HEK293T (cell line): ENCODE measurements around the gene MYADML2.

Experiments used
- CTCF ChIA-PET: fragments of 350-600 bp; formaldehyde crosslinking; extraction: SDS; loops from one replicate; lab custom pipeline; 2021; ENCODE audit warnings: antibody characterized with exemption, inconsistent platforms; lab: Yijun Ruan, JAX
- POLR2A ChIA-PET: fragments of 350-600 bp; formaldehyde crosslinking; extraction: SDS; loops from one replicate; lab custom pipeline; 2020; ENCODE audit warnings: antibody characterized with exemption, inconsistent platforms; lab: Yijun Ruan, JAX
- DNase-seq: peaks from one replicate; pipeline ENCODE4 v3.0.0; 2012; ENCODE audit warnings: mixed read lengths; ENCODE audit errors: extremely low spot score
- ARNT ChIP-seq: fragments of 450-650 bp; IDR thresholded peaks from 2 replicates; pipeline ENCODE4 v1.6.1; 2017; ENCODE audit warnings: mild to moderate bottlenecking
- BHLHE40 ChIP-seq: fragments of 450-650 bp; IDR thresholded peaks from 2 replicates; pipeline ENCODE4 v1.6.1; 2016; ENCODE audit warnings: mild to moderate bottlenecking, moderate library complexity, borderline replicate concordance
- CTBP1 ChIP-seq: fragments of 450-650 bp; IDR thresholded peaks from 2 replicates; pipeline ENCODE4 v1.6.1; 2016; ENCODE audit warnings: borderline replicate concordance
- ELF4 ChIP-seq: fragments of 450-650 bp; IDR thresholded peaks from 2 replicates; pipeline ENCODE4 v1.6.1; 2017; ENCODE audit warnings: antibody characterized with exemption
- FOXA1 ChIP-seq: fragments of 450-650 bp; IDR thresholded peaks from 2 replicates; pipeline ENCODE4 v1.6.1; 2016; ENCODE audit warnings: mild to moderate bottlenecking
- FOXK2 ChIP-seq: fragments of 450-650 bp; IDR thresholded peaks from 2 replicates; pipeline ENCODE4 v1.6.1; 2016; ENCODE audit warnings: mild to moderate bottlenecking
- FOXM1 ChIP-seq: fragments of 450-650 bp; IDR thresholded peaks from 2 replicates; pipeline ENCODE4 v1.6.1; 2017; ENCODE audit warnings: mild to moderate bottlenecking, borderline replicate concordance
- HDGF ChIP-seq: fragments of 450-650 bp; IDR thresholded peaks from 2 replicates; pipeline ENCODE4 v1.6.1; 2017; ENCODE audit warnings: antibody characterized with exemption, borderline replicate concordance
- L3MBTL2 ChIP-seq: fragments of 450-650 bp; conservative IDR thresholded peaks from 2 replicates; pipeline ENCODE4 v1.6.1; 2016; ENCODE audit warnings: mild to moderate bottlenecking
- LEF1 ChIP-seq: fragments of 450-650 bp; IDR thresholded peaks from 2 replicates; pipeline ENCODE4 v1.6.1; 2017; ENCODE audit warnings: mild to moderate bottlenecking, borderline replicate concordance
- NFRKB ChIP-seq: fragments of 450-650 bp; IDR thresholded peaks from 2 replicates; pipeline ENCODE4 v1.6.1; 2016; ENCODE audit warnings: mild to moderate bottlenecking, moderate library complexity
- PKNOX1 ChIP-seq: fragments of 450-650 bp; IDR thresholded peaks from 2 replicates; pipeline ENCODE4 v1.6.1; 2016
- SP1 ChIP-seq: fragments of 450-650 bp; IDR thresholded peaks from 2 replicates; pipeline ENCODE4 v1.6.1; 2017
- SUZ12 ChIP-seq: fragments of 450-650 bp; IDR thresholded peaks from 2 replicates; pipeline ENCODE4 v1.6.1; 2016; ENCODE audit warnings: mild to moderate bottlenecking
- TARDBP ChIP-seq: fragments of 450-650 bp; IDR thresholded peaks from 2 replicates; pipeline ENCODE4 v1.6.1; 2016
- ZNF384 ChIP-seq: fragments of 450-650 bp; IDR thresholded peaks from 2 replicates; pipeline ENCODE4 v1.6.1; 2016

MYADML2 gene

GRCh38 chr17:81905424-81905875 is 41.6 kb downstream of the MYADML2 start:
- ChIA-PET POLR2A (interaction anchor here (0.7 kb wide), 1 partner anchor 13 kb away, joined by 3 read pairs; no protein-coding TSS in a partner anchor), CTCF (interaction anchor here (0.6 kb wide), 1 partner anchor 21 kb away, joined by 3 read pairs; no protein-coding TSS in a partner anchor)
- no peak for TF ChIP-seq BHLHE40
- no peak for TF ChIP-seq SUZ12
- no peak for TF ChIP-seq TARDBP
- no peak for TF ChIP-seq CTBP1
- TF ChIP-seq FOXK2 = no peak
- no peak for TF ChIP-seq ARNT
- TF ChIP-seq ELF4 = no peak
- no peak for TF ChIP-seq ZNF384
- no peak for TF ChIP-seq SP1
- TF ChIP-seq FOXA1 = no peak
- TF ChIP-seq L3MBTL2 = no peak
- TF ChIP-seq FOXM1 = no peak
- no peak for TF ChIP-seq LEF1
- no peak for TF ChIP-seq NFRKB
- TF ChIP-seq HDGF = no peak
- DNase-seq = no peak

GRCh38 chr17:81904600-81905423 is 42.2 kb downstream of the MYADML2 start:
- CTCF ChIA-PET = no interaction called here
- no peak for DNase-seq
- POLR2A ChIA-PET = no interaction called here
- TF ChIP-seq CTBP1 (no peak), BHLHE40 (no peak), ZNF384 (no peak)

GRCh38 chr17:81903896-81904599 is 43.0 kb downstream of the MYADML2 start:
- DNase-seq = no peak
- CTCF ChIA-PET = interaction anchor here (0.7 kb wide), 1 partner anchor 12 kb away, joined by 3 read pairs; no protein-coding TSS in a partner anchor
- POLR2A ChIA-PET = interaction anchor here (1.0 kb wide), 1 partner anchor 34 kb away, joined by 5 read pairs; no protein-coding TSS in a partner anchor
- no peak for TF ChIP-seq ZNF384
- no peak for TF ChIP-seq HDGF
- TF ChIP-seq ELF4 = no peak
- no peak for TF ChIP-seq ARNT
- TF ChIP-seq LEF1 = no peak
- TF ChIP-seq CTBP1 = no peak
- TF ChIP-seq NFRKB = no peak
- TF ChIP-seq BHLHE40 = no peak
- TF ChIP-seq FOXM1 = no peak
- TF ChIP-seq SP1 = no peak
- TF ChIP-seq TARDBP = no peak
- TF ChIP-seq PKNOX1 = no peak
- TF ChIP-seq L3MBTL2 = no peak
- TF ChIP-seq FOXA1 = no peak

- ChIA-PET POLR2A (interaction anchor here (1.0 kb wide), 1 partner anchor 34 kb away, joined by 5 read pairs; no protein-coding TSS in a partner anchor), CTCF (interaction anchor here (0.7 kb wide), 1 partner anchor 11 kb away, joined by 3 read pairs; no protein-coding TSS in a partner anchor)
- TF ChIP-seq LEF1 = no peak
- no peak for TF ChIP-seq ZNF384
- no peak for TF ChIP-seq SP1
- TF ChIP-seq BHLHE40 = no peak
- TF ChIP-seq FOXA1 = no peak
- no peak for TF ChIP-seq CTBP1
- TF ChIP-seq HDGF = no peak
- no peak for TF ChIP-seq ELF4
- TF ChIP-seq SUZ12 = no peak
- no peak for TF ChIP-seq PKNOX1
- no peak for TF ChIP-seq FOXK2
- no peak for TF ChIP-seq ARNT
- no peak for TF ChIP-seq NFRKB
- TF ChIP-seq FOXM1 = no peak
- TF ChIP-seq TARDBP = no peak
- no peak for TF ChIP-seq L3MBTL2
- DNase-seq = no peak
These were observed 43.6 kb downstream of the MYADML2 start for GRCh38 chr17:81903415-81903831.

- TF ChIP-seq HDGF (no peak), ARNT (no peak), L3MBTL2 (no peak), FOXA1 (no peak), LEF1 (no peak)
- ChIA-PET CTCF (no interaction called here), POLR2A (interaction anchor here (1.0 kb wide), 1 partner anchor 33 kb away, joined by 5 read pairs; no protein-coding TSS in a partner anchor)
- DNase-seq = no peak
These were observed 44.2 kb downstream of the MYADML2 start for GRCh38 chr17:81902653-81903414.
